ENCODE data around the gene ANAPC16.

The ANAPC16 gene

GRCh38 chr10:72283131-72283530 lies 67.3 kb downstream of the ANAPC16 start:
- Histone ChIP-seq H3K9me3 (ENCODE audit: low read length) (no peaks in the 10 kb centered on the region), H3K27me3 (ENCODE audit: insufficient read depth, low read length) (no peaks in the 10 kb centered on the region), H3K79me2 (ENCODE audit: insufficient read depth, low read length) (no peaks in the 10 kb centered on the region), H3F3A (ENCODE audit: insufficient read depth, low read length) (no peaks in the 10 kb centered on the region), H2AFZ (ENCODE audit: low read length) (no peak overlapping the region), H3K9me2 (ENCODE audit: low read depth, low read length) (no peaks in the 10 kb centered on the region), H4K20me1 (ENCODE audit: insufficient read depth, low read length) (no peaks in the 10 kb centered on the region), H3K9ac (ENCODE audit: low read length) (no peak overlapping the region), H3K27ac (ENCODE audit: low read depth, low read length, poor library complexity, severe bottlenecking) (no peak overlapping the region), H3K36me3 (ENCODE audit: insufficient read depth, low read length) (no peaks in the 10 kb centered on the region; the same call in 1 of the 2 replicates), H3K4me1 (ENCODE audit: insufficient read depth, low read length, severe bottlenecking) (peaks cover 18% of the 10 kb centered on the region), H3K4me3 (ENCODE audit: low read depth, low read length, poor library complexity, severe bottlenecking) (no peak overlapping the region), H3K4me2 (ENCODE audit: low read length) (no peak overlapping the region)
- TF ChIP-seq EZH2 (IDR thresholded peaks at IDR 0.05; ENCODE audit: borderline replicate concordance, low read length) (no peak), CTCF (IDR thresholded peaks at IDR 0.05; ENCODE audit: low read length) (no peak)

Data from OCI-LY1 (cell line).